Middle frontal gyrus (tissue), 1 donor: ENCODE data around the gene SIX5.
A peak's percentile ranks its signal among the peaks of the same experiment; 100 is the strongest.

Experiments
- DNase-seq: peaks from one replicate; pipeline ENCODE4 v3.0.0-alpha.2; 2015; ENCODE audit warnings: low spot score; ENCODE audit errors: extremely low spot score

SIX5 gene

DNA sequence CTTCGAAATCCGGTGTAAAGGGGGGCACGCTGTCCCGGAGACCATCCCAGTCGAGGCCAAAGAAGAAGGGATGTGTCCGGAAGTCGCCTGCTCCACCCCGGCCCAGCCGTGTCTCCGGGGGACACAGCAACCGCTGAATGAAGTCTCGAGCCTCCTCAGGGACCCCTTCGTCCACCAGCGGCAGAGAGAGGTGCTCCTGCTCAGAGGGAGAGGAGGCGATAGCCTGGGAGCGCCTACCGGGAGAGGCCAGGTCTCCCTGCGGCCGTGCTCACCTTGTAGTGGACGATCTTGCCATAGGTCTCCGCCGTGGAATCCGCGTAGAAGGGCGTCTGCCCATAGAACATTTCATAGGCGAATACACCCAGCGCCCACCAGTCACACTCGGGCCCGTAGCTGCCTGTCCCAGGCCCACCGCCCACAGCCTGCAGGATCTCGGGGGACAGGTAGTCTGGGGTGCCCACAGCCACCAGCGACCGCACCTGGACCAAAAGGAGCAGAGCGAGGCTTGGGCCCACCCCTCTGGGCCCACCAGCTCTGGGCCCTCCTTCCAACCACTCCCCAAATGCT, 8.4 kb upstream of the SIX5 start:
- DNase-seq, result no peak

DNA sequence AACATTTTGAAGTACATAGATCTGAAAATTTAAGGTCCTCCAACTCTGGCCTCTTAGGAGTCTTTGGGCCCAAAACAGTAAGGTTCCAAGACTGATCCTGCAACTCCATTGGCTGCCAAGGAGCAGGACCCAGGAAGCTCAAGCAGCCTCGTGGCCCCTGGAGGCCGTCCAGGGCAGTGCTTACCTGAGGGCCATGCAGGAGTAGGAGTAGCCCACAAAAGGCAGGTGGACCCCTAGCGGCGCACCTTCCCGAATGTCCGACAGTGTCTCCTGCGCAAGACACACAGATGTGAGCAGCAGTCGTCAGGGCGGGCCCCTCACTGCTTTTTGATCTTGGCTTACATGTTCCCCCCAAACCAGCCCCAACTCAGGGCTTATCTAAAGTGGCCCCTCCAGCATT, 5.7 kb upstream of the SIX5 start:
- DNase-seq, result no peak

DNA sequence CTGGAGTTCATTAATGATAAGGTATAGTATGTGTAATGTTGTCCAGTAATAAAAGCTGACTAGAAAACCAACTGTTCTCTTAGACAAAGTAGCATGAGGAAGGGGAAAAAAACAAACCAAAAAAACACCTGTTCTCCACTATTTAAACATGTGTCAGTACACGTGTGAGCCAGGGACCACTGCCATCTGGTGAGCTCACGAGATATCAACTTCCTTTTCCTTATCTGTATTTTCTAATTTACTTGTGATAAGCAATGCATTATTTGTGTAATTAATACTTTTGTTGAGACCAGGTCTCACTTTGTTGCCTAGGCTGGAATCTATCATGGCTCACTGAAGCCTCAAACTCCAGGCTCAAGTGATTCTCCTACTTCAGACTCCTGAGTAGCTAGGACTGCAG, 4.3 kb upstream of the SIX5 start:
- no peak for DNase-seq

DNA sequence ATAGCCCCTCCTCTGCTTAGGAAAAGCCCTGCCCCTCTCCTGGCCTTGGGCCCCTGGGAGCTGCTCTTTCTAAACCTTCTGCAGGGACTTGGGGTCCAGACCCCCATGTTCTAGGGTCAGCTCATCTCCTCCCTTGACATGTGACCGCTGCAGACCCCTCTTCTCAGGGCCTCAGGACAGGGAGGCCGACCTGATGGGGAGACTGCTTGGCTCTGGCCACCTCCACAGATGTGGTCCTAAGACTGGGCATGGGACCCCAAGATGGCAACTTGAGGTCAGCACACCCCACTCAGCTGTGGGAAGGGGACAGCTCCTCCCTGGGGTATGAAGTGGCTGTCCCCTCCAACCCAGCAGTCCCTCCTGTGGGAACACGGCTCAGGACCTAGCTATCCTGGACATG, 3.9 kb upstream of the SIX5 start:
- no peak for DNase-seq

DNA sequence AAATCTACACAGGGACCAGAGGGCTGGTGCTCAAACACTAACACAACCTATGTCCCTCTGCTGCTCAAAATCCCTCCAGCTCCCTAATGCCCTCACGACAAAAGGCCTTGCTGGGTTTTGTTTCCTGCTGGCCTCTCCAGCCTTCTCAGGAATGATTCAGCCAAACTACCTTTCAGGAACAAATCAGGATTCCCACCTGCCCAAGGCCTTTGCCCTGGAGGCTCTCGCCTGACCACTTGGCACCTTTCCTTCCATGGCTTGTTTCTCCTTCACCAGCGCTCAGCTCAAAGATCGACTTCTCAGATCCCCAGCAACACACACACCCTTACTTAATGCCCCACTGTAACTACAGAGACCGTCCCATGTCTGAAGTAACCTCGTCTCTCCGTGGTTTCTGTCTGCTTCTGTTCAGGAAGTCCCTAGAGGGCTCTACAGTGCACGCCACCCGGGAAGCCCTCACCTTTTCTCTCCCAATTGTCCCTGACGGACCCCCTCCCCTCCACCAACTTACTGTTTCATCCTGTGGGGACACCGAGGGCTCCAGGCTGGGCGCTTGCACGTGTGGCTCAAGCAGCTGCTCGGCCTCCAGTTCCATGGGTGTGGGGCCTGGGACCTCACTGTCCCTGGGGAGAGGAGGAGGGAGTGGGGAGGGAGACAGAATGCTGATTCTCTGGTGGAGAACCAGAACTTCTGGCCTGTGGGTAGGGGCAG, 3.2 kb upstream of the SIX5 start:
- no peak for DNase-seq

DNA sequence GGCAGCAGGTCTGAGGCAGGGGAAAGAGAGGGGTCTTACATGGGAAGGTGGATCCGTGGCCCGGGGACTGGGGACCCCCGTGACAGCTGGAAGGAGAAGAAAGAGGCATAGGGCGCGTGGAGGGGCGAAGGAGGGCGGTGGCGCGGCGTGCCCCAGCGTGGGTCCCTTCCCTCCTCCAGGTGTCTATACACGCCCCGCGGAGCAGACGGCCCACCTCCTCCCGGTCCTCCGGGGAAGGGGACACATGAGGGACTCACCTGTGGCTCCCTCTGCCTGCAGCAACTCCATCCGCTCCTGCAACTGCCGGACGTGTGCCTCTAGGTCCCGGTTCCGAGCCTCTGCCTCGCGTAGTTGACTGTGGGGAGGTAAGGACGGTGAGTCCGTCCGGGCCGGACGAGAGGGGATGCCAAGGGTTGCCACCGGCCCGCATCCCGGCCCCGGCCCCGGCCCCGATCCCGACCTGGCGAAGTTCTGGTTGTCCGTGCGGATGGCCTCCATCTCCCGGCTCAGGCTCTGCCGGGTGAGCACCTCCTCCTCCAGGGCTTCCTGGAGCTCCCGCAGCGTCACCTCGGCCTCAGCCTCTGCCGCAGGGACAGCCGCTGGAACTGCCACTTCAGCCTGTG, 2.4 kb upstream of the SIX5 start:
- no peak for DNase-seq

DNA sequence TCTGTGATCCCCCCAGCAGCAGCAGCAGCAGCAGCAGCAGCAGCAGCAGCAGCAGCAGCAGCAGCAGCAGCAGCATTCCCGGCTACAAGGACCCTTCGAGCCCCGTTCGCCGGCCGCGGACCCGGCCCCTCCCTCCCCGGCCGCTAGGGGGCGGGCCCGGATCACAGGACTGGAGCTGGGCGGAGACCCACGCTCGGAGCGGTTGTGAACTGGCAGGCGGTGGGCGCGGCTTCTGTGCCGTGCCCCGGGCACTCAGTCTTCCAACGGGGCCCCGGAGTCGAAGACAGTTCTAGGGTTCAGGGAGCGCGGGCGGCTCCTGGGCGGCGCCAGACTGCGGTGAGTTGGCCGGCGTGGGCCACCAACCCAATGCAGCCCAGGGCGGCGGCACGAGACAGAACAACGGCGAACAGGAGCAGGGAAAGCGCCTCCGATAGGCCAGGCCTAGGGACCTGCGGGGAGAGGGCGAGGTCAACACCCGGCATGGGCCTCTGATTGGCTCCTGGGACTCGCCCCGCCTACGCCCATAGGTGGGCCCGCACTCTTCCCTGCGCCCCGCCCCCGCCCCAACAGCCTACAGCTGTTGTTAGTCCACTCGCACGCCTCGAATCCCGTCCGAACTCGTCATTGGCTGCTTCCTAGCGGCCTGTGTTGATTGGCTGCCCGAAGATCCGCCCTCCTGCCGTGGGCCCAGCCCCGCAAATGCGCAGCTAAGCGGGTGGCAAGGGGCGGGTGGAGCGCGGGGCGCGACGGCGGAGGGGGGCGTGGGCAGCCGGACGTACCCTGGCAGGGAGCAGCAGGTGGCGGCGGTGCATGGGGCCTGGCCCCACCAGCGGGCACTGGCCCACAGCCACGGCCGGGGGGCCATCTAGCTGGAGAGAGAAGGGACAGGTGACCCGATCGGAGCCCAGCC, 1.4 kb upstream of the SIX5 start:
- peak; percentile 62 for DNase-seq

DNA sequence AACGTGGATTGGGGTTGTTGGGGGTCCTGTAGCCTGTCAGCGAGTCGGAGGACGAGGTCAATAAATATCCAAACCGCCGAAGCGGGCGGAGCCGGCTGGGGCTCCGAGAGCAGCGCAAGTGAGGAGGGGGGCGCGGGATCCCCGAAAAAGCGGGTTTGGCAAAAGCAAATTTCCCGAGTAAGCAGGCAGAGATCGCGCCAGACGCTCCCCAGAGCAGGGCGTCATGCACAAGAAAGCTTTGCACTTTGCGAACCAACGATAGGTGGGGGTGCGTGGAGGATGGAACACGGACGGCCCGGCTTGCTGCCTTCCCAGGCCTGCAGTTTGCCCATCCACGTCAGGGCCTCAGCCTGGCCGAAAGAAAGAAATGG, 754 bp upstream of the SIX5 start:
- no peak for DNase-seq

DNA sequence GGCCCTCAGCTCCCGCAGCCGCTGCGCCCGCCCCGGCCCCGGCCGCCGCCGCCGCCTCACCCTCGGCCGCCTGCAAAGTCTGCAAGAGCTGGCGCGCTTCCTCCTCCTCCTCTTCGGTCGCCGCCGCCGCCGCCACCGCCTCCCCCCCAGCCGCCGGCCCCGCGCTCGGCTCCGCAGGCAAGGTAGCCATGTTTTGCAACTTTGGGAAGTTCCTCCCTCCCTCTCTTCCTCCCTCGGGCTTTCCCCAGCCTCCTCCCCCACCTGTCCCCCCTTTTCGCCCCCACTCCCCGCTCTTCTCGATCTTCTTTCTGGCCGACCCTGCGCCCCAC, 433 bp downstream of the SIX5 start:
- DNase-seq, result no peak

DNA sequence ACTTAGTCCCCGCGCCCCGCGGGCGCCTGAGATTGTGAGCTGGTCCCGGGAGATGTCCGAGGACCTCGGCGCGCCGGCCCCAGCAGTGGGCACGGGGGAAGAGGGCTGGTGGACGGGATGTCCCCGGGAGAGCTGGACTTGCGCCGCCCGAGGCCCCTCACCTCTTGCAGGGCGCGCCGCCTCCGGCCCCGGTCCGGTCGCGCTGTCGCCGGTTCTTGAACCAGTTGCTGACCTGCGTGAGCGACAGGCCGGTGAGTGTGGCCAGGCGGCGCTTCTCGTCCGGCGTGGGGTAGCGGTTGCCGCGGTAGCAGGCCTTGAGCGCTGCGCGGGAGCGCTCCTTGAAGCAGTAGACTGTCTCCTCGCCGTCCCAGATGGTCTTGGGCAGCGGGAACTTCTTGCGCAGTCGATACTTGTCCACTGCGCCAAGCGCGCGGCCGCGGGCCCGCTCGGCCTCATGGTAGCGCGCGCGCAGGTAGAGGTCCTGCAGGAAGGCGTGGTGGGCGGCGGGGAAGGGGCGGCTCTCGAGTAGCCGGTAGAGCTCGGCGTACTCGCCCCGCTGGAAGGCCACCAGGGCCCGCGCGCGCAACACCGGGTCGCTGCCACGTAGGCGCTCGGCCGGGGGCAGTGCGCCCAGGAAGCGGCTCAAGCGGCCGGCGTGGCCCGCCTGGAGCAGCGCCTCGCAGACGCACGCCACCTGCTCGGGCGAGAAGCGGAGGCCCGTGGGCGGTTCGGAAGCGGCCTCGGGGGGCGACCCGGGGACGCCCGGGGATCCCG, 984 bp downstream of the SIX5 start:
- peak; percentile 7 for DNase-seq

DNA sequence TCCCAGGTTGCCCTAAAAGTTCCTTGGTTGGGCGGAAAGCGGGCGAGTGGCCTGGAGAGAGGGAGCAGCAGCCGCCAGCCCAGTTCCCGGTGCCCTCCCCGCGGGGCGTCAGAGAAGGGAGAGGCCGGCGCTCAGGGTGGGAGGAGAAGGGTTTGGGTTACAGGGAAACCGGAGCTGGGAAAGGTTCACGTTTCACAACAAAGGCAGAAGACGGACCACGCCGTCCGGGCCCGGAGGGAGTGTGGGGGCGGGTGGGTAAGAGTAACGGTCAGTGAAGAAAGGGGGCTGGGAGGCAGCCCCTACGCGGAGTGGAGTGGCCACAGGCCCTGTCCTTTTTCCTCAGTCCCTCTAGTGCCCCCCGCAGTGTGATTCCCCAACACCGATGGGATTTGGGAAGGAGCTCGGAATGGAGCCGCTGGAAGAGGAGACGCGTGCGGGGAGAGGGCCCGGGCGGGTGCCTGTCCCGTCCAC, 1.6 kb downstream of the SIX5 start:
- no peak for DNase-seq

DNA sequence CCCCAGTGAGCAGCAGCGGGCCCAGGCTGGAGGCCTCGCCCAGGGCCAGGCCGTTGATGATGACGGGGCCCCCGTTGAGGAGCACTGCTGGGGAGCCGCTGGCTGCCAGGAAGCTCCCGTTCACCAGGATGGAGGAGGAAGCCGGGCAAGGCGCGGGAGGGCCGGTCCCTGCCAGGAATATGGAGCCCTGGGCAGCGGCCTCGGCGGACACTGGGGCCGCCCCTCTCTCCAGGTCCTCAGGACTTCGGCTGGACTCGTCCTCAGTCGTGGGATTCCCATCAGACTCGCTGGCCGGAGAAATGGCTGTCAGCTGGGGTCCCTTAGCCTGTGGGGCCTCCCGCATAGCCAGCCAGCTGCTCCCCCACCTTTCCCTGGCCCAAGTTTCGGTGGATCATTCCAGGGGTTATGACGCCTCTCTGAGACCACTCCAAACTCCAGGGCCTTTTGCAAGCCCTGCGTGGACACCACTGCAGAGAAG, 2.1 kb downstream of the SIX5 start:
- DNase-seq, result no peak

DNA sequence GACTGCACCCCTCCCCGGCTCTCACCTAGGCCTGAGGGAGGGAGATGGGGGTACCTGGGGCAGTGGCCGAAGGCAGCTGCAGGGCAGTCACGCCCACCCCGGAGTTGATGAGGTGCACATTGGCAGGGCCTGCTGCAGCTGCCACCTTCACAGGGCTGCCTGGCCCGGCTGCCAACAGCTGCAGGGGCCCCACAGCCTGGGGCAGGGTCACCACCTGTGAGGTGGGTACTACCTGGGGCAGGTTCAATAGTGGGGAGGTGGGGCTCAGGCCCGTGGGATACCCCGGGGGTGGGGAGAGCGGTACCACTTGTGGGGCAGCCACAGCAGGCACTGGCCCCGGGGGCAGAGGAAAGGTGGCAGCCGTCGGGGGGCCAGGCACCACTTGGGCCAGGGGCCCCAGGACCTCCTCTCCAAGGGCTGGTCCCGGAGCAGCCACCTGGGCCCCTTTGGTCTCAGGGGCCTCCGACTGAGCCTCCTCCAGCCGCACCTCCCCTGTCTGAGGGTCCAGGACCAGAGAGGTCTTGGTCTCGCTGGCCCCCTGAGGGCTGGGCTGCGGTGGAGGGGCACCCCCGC, 2.7 kb downstream of the SIX5 start:
- DNase-seq, result no peak

DNA sequence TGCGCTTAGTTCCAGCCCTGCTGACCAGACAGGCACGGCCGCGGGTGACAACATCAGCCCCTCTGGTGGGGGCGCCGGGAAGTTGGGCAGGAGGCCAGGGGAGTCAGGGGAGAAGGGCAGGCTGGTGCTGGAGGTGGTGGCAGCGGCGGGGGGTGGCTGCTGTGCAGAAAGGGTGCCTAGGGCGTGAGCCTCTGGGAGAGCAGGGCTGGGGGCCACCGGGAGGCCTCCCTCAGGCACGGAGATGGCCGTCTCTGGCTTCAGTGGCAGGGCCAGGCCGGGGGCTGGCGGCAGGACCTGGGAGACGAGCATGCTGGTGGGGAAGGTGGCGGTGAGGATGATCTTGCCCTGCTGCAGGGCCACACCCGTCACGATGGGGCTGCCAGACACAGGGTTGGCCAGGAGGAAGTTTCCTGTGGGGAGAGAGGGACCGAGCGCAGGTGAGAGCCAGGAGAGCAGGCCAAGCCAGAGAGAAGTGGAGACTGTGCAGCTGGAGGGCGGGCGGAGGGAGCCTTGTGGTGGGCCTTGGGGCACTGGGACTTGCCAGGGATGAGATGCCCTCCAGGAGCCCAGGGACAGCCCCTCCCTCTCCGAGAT, 3.3 kb downstream of the SIX5 start:
- DNase-seq, result no peak

DNA sequence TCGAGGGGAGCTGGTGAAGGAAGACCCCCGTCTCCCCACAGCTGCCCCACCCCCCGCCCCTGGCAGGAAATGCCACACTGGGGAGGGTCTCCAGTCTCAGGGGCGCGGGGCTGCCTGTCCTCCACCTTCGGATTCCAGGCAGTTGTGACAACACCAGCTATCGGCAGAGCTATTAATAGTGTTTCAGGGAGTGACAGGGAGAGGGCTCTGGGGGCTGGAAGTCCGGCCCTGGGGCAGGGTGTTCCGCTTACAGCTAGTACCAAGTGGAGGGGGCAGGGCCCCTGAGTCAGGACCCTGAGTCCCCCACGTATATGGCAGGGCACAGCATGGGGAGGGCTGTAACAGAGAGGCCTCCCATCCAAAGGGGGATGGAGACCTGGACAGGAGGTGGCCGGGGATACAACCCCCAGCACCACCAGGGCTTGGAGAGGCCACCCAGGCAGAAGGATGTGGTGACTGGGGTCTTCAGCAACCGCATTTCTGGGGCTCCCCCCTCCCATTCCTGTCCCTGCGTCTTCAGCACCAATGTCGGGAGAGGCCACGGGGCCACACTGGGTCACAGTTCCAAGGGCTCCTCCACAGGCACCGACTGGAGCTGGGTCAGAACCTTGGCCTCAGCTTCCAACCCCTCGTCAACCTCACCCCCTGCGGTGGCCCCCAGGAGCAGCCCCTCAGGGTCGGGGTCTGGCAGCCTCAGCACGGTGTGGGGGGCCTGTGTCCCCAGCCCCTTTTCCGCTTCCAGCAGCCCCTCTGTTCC, 3.9 kb downstream of the SIX5 start:
- no peak for DNase-seq

DNA sequence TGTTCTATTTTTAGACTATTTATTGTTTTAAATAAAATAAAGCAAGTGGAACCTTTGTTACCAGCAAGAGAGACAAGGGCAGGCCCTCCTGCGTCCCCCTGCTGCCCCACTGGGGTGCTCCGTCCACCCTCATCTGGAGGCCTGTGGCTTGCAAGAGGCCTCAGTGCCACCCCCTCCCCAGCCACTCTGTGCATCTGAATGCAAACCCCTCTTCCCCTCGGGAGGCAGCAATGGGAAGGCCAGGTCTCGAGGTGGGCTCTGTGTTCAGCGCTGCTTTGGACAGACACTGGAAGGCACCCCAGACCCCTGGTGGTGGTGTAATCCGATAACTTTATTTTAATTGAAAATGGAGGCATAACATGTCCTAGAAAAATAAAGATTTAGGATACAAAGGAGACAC, 4.6 kb downstream of the SIX5 start:
- no peak for DNase-seq

DNA sequence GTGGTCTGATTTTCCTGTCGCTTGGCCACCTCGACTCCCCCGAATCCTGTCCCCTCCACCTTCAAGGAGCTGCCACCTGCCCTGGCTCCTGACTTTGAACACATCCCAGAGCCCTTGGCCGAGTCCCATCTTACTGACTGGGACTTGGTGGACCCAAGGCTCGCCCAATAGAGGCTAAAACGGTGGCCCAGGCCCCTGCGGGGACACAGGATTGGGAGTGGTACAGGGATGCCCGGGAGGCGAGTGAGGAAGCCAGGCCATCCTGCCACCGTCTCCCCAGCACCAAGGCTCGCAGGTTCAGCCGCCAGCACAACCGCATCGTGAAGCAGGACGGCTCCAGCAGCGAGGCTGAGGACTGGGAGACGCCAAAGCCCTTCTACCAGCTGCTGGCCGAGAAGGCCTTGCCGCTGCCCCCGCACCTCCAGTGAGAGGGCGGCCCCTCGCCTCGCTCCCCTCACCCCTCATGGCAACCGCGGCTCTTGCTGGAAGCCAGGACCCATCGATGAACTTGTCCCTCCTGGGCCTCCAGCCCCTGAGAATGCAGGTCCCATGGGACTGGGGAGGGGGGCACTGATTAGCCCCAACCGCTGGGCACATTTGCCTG, 5.3 kb downstream of the SIX5 start:
- DNase-seq, result no peak

DNA sequence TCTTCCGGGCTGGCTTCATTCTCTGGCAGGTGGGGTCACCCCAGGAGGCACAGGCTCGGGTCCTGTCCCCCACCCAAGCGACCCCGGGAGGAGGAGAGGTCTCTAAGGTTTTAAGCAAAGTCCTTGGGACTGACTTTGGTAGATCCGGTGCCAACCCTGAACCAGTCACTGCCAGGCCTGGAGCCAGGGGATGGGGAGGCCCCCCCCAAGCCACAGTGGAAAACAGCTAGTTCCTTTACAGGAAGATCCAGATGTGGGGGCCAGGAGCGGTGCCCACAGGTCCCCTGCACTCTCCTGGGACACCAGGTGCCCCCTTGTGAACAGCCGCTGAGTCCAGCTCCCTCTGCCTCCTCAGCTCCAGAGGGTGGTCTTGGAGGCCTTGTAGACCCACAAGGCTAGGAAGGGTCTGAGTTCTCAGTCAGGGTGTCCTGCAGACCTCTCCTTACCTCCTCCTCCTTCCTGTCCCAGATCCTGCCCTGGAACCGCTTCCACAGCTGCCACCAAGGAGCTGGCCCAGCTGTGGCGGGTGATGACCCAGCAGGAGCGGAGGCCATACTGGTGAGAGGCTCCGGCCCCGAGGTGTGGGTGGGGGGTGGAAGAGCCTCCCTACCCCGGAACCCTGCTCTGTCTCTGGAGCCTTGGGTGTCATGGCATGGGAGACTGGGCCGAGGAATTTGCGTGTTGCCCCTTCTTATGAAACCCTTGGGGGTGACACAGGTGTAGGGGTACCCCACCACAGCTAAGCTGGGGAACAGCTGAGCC, 6.0 kb downstream of the SIX5 start:
- no peak for DNase-seq

DNA sequence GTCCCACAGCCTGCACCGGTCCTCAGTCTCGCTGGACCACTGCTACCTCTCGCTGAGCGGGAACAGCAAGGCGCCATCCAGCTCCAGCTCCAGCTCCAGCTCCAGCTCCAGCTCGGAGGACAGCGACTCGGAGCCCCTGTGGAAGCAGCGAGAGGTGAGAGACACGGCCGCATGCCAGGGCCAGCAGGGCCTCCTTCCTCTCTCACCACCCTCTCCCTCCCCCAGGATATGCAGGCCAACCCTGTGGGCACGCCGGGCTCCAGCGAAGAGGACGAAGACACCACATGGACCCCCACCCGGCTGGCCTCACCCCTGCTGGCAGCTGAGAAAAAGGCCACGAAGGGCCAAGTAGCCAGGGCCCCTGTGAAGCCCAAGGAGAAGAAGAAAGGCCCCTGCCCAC, 7.3 kb downstream of the SIX5 start:
- no peak for DNase-seq
